Spleen (tissue), 7 donors: ENCODE results near the gene ABI1.

Experiments
- POLR2A ChIP-seq, 3 donors: fragments of 450-650 bp; IDR thresholded peaks; one replicate each; pipeline ENCODE4 v1.5.1; 2017; ENCODE audit warnings: antibody characterized with exemption in 3 of 3, mild to moderate bottlenecking in 1 of 3
- TF ChIP-seq, protein P1 (sequence below), 11 experiments: fragments of 200-600 bp in 7 of 11; fragments of 450-650 bp in 4 of 11; sonication (generic) in 4 of 11; IDR thresholded peaks in 8 of 11; conservative IDR thresholded peaks in 3 of 11; 1 replicate in 7 of 11; 2 replicates in 4 of 11; pipeline versions ENCODE4 v1.4.0 to v1.8.0; 2016 to 2021; ENCODE audit warnings: antibody characterized with exemption in 11 of 11, inconsistent platforms in 4 of 11, mild to moderate bottlenecking in 1 of 11
- donor health status: DM: no; HTN: no; CAD: no; lungs with moderate emphysema.
- donor health status: DM: no; HTN: no; CAD: no.
- donor health status: DM: no; HTN: no; CAD: no.

DNA sequence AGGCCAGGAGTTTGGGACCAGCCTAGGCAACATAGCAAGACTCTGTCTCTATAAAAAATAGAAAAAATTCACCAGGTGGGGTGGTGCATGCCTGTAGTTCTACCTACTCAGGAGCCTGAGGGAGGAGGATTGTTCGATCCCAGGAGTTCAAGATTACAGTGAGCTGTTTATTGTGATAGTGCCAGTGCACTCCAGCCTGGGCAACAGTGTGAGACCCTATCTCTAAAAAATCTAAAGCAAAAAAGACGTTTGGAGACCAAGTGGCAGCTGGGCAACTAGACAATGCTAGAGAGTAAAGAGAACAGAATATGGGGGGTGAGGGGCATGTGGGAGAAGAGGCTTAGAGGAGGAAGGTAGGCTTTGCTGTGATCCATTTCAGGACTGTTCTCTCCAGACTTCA lies 161.8 kb downstream of the ABI1 start:
- TF ChIP-seq, protein P1, sequence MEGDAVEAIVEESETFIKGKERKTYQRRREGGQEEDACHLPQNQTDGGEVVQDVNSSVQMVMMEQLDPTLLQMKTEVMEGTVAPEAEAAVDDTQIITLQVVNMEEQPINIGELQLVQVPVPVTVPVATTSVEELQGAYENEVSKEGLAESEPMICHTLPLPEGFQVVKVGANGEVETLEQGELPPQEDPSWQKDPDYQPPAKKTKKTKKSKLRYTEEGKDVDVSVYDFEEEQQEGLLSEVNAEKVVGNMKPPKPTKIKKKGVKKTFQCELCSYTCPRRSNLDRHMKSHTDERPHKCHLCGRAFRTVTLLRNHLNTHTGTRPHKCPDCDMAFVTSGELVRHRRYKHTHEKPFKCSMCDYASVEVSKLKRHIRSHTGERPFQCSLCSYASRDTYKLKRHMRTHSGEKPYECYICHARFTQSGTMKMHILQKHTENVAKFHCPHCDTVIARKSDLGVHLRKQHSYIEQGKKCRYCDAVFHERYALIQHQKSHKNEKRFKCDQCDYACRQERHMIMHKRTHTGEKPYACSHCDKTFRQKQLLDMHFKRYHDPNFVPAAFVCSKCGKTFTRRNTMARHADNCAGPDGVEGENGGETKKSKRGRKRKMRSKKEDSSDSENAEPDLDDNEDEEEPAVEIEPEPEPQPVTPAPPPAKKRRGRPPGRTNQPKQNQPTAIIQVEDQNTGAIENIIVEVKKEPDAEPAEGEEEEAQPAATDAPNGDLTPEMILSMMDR (IDR thresholded peaks at IDR 0.05 in 8 of 11, conservative IDR thresholded peaks at IDR 0.05 in 3 of 11): no peak
- TF ChIP-seq POLR2A (IDR thresholded peaks at IDR 0.05): no peak
